Right ventricle myocardium inferior (tissue), 1 donor: ENCODE results near the gene LPCAT4. TPM values are rescaled to one million over a fixed set of nuclear protein-coding genes. Genes with fewer than 3 reads are reported as not detected.
"Not testable (repeated sequence)": the region's sequence is repeated elsewhere in the genome, so short reads cannot be mapped to it uniquely, and the experiment has no call there.

Source experiments
- ATAC-seq: fragments of 200-7000 bp; cut with Tn5 transposase; one replicate; pipeline ENCODE4 v1.9.1; 2020; ENCODE audit warnings: mild to moderate bottlenecking, moderate library complexity
- DNase-seq: peaks from one replicate; pipeline ENCODE4 v3.0.0; 2021; ENCODE audit errors: missing footprints
- intact Hi-C: fragments of 100-400 bp; cut with DNase I; formaldehyde crosslinking; loops from one replicate; pipeline ENCODE4 v1.11.0; 2022
- total RNA-seq: library from RNA; stranded (reverse); fragmentation: NEBNext Ultra II Directional; extraction: Animal tissue kit (Norgen Biotek cat#: 25700); gene quantifications from one replicate; pipeline ENCODE4 v1.2.1, GENCODE V29; 2021
- donor health status: DM: no; HTN: yes; CAD: no; lungs with severe emphysema.

The LPCAT4 gene
- total RNA-seq, 1 donor from 2014 or later: 89.2 TPM

- intact Hi-C loops: no loop called here
- DNase-seq (no peak), ATAC-seq (peak; percentile 8)
Observed at GRCh38 chr15:34365836-34366235, 1.2 kb downstream of the LPCAT4 start.

- ATAC-seq (no peak), DNase-seq (no peak)
- intact Hi-C loops: no loop called here
Observed at GRCh38 chr15:34365091-34365825, 1.7 kb downstream of the LPCAT4 start.

GRCh38 chr15:34364041-34364440 lies 3.0 kb downstream of the LPCAT4 start:
- no peak for ATAC-seq
- no peak for DNase-seq
- intact Hi-C loops: no loop called here

GRCh38 chr15:34362047-34362773 lies 4.8 kb downstream of the LPCAT4 start:
- no peak for ATAC-seq
- intact Hi-C loops: no loop called here
- DNase-seq: no peak

GRCh38 chr15:34361278-34361677 lies 5.7 kb downstream of the LPCAT4 start:
- DNase-seq (no peak), ATAC-seq (no peak)
- intact Hi-C loops: no loop called here

GRCh38 chr15:34360298-34360697 lies 6.7 kb downstream of the LPCAT4 start:
- no peak for ATAC-seq
- intact Hi-C loops: no loop called here
- DNase-seq: no peak

GRCh38 chr15:34359416-34359815 lies 7.6 kb downstream of the LPCAT4 start:
- intact Hi-C loops: no loop called here
- ATAC-seq: no peak
- no peak for DNase-seq

- DNase-seq (no peak), ATAC-seq (no peak)
- intact Hi-C loops: no loop called here
Observed at GRCh38 chr15:34358948-34359347, 8.0 kb downstream of the LPCAT4 start.

GRCh38 chr15:34358367-34358766 lies 8.6 kb downstream of the LPCAT4 start:
- intact Hi-C loops: no loop called here
- no peak for ATAC-seq

GRCh38 chr15:34357653-34358052 lies 9.3 kb downstream of the LPCAT4 start:
- intact Hi-C loops: no loop called here
- DNase-seq: no peak
- ATAC-seq: no peak

More at GRCh38 chr15:34358367-34358766, 8.6 kb downstream of the LPCAT4 start:
- DNase-seq: no peak

- intact Hi-C loops: no loop called here
- ATAC-seq (no peak), DNase-seq (no peak)
Observed at GRCh38 chr15:34355241-34355640, 11.8 kb downstream of the LPCAT4 start.

GRCh38 chr15:34354286-34354685 lies 12.7 kb downstream of the LPCAT4 start:
- intact Hi-C loops: no loop called here
- no peak for DNase-seq
- no peak for ATAC-seq

GRCh38 chr15:34353627-34354026 lies 13.4 kb downstream of the LPCAT4 start:
- ATAC-seq (no peak), DNase-seq (no peak)
- intact Hi-C loops: no loop called here

- DNase-seq, intact Hi-C loops, ATAC-seq: not testable (repeated sequence)
Observed at GRCh38 chr15:34352996-34353395, 14.0 kb downstream of the LPCAT4 start.

- no peak for DNase-seq
- ATAC-seq: no peak
- intact Hi-C loops: no loop called here
Observed at GRCh38 chr15:34349769-34350168, 17.2 kb downstream of the LPCAT4 start.

- ATAC-seq (no peak), DNase-seq (no peak)
- intact Hi-C loops: no loop called here
Observed at GRCh38 chr15:34348735-34349300, 18.2 kb downstream of the LPCAT4 start.

GRCh38 chr15:34347951-34348638 lies 18.9 kb downstream of the LPCAT4 start:
- no peak for DNase-seq
- intact Hi-C loops: no loop called here
- no peak for ATAC-seq

- intact Hi-C loops: loop anchor here (1.0 to 2.0 kb wide), 2 partner anchors 24 to 102 kb away; partner anchors contain the start of gene LPCAT4
- ATAC-seq: peak; percentile 97
- peak; percentile 94 for DNase-seq
Observed at GRCh38 chr15:34342737-34343575, 24.0 kb downstream of the LPCAT4 start, which contains the start of the genes NOP10 and NUTM1. Gene NOP10 (minus strand): TSS chr15:34343136. CDS start chr15:34343073, 63 bp downstream. Gene NUTM1 (plus strand): TSS chr15:34343315. CDS start chr15:34343697, 382 bp downstream.
